ENCODE measurements around the gene DEPDC4.
A peak's percentile ranks its signal among the peaks of the same experiment; 100 is the strongest.

The DEPDC4 gene

DNA sequence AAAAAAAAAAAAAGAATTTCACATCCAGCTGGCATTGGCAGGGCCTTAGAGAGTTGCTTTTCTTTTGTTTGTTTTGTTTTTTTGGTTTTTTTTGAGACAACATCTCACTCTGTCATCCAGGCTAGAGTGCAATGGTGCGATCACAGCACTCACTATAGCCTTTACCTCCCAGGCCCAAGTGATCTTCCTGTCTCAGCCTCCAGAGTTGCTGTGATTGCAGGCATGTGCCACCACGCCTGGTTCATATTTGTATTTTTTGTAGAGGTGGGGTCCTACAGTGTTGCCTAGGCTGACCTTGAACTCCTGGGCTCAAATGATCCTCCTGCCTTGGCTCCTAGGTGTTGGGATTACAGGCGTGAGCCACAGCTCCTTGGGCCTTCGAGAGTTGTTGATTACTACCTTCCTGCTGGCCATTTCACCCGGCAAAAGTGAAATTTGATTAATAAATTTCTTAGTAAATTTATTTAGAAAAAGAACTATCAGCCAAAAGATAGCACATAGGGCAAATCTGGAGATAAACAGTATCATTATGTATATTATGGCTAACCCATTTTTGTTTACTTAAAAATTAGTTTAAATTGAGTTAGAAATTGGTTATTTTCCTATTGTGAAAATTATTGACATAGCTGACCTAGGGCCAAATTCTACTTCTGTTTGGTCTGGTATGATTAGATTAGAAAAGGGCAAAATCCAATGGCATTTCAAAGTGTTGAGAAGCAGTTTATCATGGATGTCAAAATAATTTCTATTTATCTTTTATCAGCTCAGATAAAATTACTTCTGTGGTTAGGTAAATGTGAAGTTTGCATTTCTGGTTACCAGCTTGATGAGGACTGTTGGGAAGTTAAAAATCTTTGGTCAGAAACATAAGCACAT lies 53.6 kb downstream of the DEPDC4 start:
- no peak for FAIRE-seq
- TF ChIP-seq POLR2A (IDR thresholded peaks at IDR 0.05; ENCODE audit: low read depth, low read length) = no peak
- no peak for DNase-seq (ENCODE audit: insufficient read length, low spot score)

DNA sequence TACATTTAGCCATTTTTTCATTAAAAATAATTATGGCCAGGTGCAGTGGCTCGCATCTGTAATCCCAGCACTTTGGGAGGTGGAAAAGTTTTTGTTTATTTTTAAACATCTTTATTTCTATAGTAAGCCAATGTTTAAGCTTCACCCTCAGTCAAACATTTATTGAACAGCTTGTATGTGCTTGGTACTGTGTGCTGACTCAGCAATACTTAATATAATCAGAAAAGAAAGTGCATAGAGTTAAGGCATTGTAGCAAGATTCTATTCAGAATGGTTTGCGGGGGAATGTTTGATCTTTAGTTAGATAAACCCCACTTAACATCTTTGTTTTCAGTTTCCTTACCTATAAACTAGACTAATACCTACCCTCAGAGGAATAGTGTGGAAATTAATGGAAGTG lies 55.2 kb downstream of the DEPDC4 start:
- no peak for TF ChIP-seq POLR2A (IDR thresholded peaks at IDR 0.05; ENCODE audit: low read depth, low read length)
- DNase-seq (ENCODE audit: insufficient read length, low spot score) (no peak), FAIRE-seq (no peak)

DNA sequence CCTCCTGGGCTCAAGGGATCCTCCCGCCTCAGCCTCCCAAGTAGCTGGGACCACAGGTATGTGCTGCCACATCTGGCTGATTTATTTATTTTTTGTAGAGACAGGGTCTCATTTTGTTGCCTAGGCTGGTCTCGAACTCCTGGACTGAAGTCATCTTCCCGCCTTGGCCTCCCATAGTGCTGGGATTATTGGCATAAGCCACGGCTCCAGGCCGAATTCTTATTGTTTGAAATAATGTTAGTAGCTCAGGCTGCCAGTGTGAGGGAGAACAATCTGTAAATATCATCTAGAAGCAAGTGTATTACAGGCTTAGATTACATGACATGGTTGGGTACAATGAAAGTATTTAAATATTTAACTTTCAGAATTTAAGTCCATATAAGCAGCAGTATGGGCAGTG lies 58.0 kb downstream of the DEPDC4 start:
- no peak for FAIRE-seq
- no peak for DNase-seq (ENCODE audit: insufficient read length, low spot score)
- TF ChIP-seq POLR2A (IDR thresholded peaks at IDR 0.05; ENCODE audit: low read depth, low read length) = no peak

DNA sequence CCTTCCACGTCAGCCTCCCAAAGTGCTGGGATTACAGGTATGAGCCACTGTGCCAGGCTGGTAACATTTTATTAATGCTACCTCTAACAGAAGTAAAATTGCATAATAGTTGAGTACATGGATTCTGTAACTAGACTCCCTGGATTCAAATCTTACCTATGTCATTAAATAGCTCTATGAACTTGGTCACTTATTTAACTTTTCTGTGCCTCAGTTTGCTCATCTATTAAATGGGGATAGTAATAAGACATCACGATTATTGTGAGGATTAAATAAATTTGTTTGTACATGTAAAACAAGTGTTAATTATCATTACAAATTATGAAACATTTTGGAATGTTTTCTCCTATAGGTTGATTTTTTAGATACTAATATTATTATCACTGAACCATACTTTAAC lies 59.6 kb downstream of the DEPDC4 start:
- FAIRE-seq (no peak), DNase-seq (ENCODE audit: insufficient read length, low spot score) (no peak)
- TF ChIP-seq POLR2A (IDR thresholded peaks at IDR 0.05; ENCODE audit: low read depth, low read length) = no peak

DNA sequence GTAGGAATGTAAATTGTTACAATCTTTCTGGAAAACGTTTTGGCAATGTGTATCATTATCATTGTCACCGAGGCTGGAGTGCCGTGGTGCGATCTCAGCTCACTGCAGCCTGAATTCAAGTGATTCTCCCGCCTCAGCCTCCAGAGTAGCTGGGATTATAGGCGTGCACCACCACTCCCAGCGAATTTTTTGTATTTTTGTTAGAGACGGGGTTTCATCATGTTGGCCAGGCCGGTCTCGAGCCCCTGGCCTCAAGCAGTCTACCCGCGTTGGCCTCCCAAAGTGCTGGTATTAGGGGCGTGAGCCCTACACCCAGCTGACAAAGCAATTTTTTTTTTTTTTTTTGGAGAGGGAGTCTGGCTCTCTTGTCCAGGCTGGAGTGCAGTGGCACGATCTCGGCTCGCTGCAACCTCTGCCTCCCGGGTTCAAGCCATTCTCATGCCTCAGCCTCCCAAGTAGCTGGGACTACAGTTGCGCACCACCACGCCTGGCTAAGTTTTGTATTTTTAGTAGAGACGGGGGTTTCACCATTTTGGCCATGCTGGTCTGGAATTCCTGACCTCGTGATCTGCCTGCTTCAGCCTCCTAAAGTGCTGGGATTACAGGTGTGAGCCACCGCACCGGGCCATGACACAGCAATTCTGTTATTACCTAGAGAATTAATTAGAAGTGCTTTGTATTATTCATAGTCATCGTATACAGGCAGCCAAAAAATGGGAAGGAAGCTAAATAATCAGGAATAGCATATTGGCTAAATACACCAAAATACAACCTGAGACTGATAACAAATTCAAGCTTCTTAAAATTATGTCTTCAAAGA lies 65.1 kb downstream of the DEPDC4 start:
- FAIRE-seq (no peak), DNase-seq (ENCODE audit: insufficient read length, low spot score) (no peak)
- no peak for TF ChIP-seq POLR2A (IDR thresholded peaks at IDR 0.05; ENCODE audit: low read depth, low read length)

DNA sequence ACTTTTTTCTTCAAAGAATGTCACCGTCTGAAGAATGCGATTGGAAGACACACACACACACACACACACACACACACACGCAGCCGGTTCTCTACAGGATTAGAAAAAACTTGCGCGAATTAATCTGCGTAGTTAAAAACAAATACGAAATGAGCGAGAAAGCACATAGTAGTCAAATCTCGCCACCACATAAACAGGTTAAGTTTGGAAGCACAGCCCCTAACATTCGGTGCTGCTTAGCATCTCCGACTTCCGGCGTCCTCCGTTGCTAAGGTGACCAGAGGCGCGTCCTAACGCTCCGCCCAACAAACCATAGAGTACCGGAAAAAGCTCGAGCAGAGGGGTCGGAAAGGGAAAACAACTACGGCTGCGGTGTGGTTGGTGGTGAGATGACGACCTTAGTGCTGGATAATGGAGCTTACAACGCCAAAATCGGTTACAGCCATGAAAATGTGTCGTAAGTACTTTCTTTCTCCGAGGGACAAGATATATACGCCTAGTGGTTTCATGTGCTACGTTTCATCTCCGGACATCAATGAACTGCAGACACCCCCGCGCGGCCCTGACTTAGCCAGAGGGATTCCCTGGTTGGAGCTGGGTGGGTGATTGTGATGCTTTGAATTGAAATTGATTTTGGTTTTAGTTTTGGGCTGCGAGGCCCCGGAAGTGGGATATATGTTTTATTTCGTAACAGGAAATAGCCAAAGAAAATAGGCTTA lies 66.3 kb downstream of the DEPDC4 start, which contains the start of gene ACTR6:
Gene ACTR6 (plus strand): TSS at position 353 of the 719 bp plus-strand sequence. CDS start 37 bp downstream, at position 390.
- peak; percentile 59 for TF ChIP-seq POLR2A (IDR thresholded peaks at IDR 0.05; ENCODE audit: low read depth, low read length)
- DNase-seq (ENCODE audit: insufficient read length, low spot score) = peak; percentile 69
- FAIRE-seq = peak; percentile 91

DNA sequence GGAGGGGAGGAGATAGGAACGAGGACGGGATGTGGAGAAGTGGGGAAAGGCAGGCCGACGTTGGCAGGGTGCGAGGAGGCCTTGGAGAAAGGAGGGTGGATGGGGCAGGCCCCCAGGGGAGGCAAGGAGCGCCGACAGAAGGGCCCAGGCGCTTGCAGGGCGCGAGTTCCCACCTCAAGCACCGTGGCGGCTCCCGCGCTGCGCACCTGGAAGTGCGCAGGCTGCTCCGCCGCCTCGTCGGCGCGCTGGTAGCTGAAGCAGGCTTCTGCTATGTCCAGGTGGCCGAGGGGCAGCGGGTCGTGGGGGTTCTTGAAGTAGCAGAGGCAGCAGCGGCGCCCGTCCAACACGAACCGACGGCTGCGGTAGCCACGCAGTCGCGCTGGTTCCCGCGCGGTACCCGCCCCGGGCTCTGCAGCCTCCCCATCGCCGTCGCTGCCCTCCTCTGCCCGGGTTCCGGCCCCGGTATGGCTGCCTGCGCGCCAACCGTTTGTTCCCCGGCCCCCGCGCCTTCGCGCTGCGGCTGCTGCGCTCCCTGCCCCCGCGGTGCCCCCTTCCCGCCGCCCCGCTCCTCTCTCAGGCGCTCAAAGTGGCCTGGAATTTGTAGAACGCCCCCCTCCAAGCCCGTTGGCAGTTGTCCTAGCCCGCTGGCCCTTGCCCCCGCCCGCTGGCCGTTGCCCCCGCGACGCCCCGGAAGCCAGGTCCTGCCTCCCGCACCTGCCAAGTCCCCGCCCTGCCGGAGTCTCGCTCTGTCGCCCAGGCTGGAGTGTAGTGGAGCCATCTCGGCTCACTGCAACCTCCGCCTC lies 67.3 kb downstream of the DEPDC4 start:
- no peak for TF ChIP-seq POLR2A (IDR thresholded peaks at IDR 0.05; ENCODE audit: low read depth, low read length)
- FAIRE-seq (peak; percentile 20), DNase-seq (ENCODE audit: insufficient read length, low spot score) (peak; percentile 79)

DNA sequence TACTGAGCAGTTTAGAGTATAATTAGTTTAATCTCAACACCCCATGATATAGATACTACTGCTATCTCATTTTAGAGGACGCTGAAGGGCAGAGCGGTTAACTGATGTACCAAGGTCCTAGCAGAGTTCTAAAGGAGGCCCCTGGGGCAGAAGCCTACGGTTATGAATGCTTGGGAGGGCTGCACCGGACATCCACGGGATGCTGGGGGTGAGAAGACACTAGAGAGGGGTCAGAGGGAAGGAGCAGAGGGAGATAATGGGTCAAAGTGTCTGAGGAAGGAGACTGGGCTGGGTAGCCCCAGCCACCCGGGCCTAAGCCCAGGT lies 67.9 kb downstream of the DEPDC4 start:
- DNase-seq (ENCODE audit: insufficient read length, low spot score) (no peak), FAIRE-seq (no peak)
- no peak for TF ChIP-seq POLR2A (IDR thresholded peaks at IDR 0.05; ENCODE audit: low read depth, low read length)

DNA sequence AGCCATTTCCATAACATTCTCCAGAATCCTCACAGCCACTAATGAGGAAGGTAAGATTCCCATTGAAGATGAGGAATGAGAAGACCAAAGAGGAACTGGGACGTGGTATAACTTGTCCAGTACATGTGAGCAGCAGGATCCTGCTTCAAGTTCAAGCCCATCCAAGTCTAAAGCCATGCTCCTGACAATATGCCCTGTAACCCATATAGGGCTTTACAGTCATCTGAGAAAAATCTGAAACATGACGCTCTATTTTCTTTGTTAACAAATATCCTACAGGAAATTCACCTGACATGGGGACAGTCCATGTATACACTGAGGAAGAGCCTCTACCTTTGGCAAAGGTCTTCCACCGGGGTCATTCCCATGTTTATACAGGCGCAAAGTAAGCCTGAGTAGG lies 69.4 kb downstream of the DEPDC4 start:
- no peak for TF ChIP-seq POLR2A (IDR thresholded peaks at IDR 0.05; ENCODE audit: low read depth, low read length)
- FAIRE-seq (no peak), DNase-seq (ENCODE audit: insufficient read length, low spot score) (no peak)

DNA sequence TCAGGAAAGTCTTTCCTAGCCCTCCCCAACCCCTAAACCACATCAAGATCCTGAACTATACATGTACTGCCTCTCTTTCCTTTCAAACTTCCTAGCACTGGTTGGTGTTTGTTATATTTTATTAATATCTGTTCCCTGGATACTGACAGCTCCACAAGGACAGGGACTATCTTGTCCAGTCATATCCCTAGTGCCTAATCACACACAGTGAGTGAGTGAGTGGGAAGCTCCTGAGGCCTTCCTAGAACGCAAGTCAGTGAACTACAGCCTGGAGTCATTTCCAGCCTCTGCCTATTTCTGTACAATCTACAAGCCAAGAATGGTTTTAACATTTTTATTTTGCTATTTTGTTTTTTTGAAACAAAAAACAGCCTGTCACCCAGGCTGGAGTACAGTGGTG lies 73.8 kb downstream of the DEPDC4 start:
- TF ChIP-seq POLR2A (IDR thresholded peaks at IDR 0.05; ENCODE audit: low read depth, low read length) = no peak
- DNase-seq (ENCODE audit: insufficient read length, low spot score) (no peak), FAIRE-seq (no peak)

Data from H54 (cell line).